A673 (cell line): Measurements from ENCODE around the gene PLSCR5. TPM values are rescaled to one million over a fixed set of nuclear protein-coding genes. Genes with fewer than 3 reads are reported as not detected.

ENCODE experiments used
- BruUV-seq: library from RNA; stranded (reverse); fragments of 400-500 nt; replicated peaks from 2 replicates; lab custom pipeline; 2021; lab: Mats Ljungman, UMichigan
- CTCF ChIA-PET: fragments of 300-600 bp; sonication (Branson Sonifier 250); formaldehyde crosslinking; loops from one replicate; lab custom pipeline; 2022; ENCODE audit warnings: antibody characterized with exemption; lab: Charles Lee
- POLR2A ChIA-PET: fragments of 300-600 bp; sonication (Branson Sonifier 250); formaldehyde crosslinking; loops from one replicate; lab custom pipeline; 2022; ENCODE audit warnings: antibody characterized with exemption; ENCODE audit not compliant: low non-redundant PET; lab: Charles Lee
- DNase-seq: peaks from one replicate; pipeline ENCODE4 v3.0.0-alpha.2; 2015; ENCODE audit warnings: low spot score
- H3K27ac ChIP-seq: fragments of 200-600 bp; sonication (generic); 2 replicates; pipeline ENCODE4 v1.5.1; 2016; ENCODE audit warnings: mixed run types, low read depth, mild to moderate bottlenecking, mixed read lengths, antibody characterized with exemption, low read length; ENCODE audit not compliant: poor library complexity, severe bottlenecking
- H3K27me3 ChIP-seq: fragments of 200-600 bp; sonication (generic); replicated peaks from 2 replicates; pipeline ENCODE4 v1.6.1; 2017; ENCODE audit warnings: mixed run types, low read depth, mild to moderate bottlenecking, mixed read lengths, antibody characterized with exemption, low read length; ENCODE audit not compliant: insufficient read depth, poor library complexity
- H3K36me3 ChIP-seq: fragments of 200-600 bp; sonication (generic); 2 replicates; pipeline ENCODE4 v1.6.1; 2016; ENCODE audit warnings: mixed run types, mild to moderate bottlenecking, mixed read lengths, antibody characterized with exemption, low read length; ENCODE audit not compliant: insufficient read depth, poor library complexity, severe bottlenecking
- H3K4me1 ChIP-seq: fragments of 200-600 bp; sonication (generic); 2 replicates; pipeline ENCODE4 v1.6.1; 2017; ENCODE audit warnings: mixed run types, mild to moderate bottlenecking, mixed read lengths, antibody characterized with exemption, low read length; ENCODE audit not compliant: insufficient read depth, poor library complexity, severe bottlenecking
- H3K4me3 ChIP-seq: fragments of 200-600 bp; sonication (generic); 2 replicates; pipeline ENCODE4 v1.5.1; 2016; ENCODE audit warnings: low read depth, mixed run types, mild to moderate bottlenecking, mixed read lengths, low read length; ENCODE audit not compliant: poor library complexity, severe bottlenecking
- H3K9me3 ChIP-seq: fragments of 200-600 bp; sonication (generic); 2 replicates; pipeline ENCODE4 v1.6.1; 2016; ENCODE audit warnings: mixed run types, low read depth, mild to moderate bottlenecking, mixed read lengths, antibody characterized with exemption, low read length; ENCODE audit not compliant: poor library complexity, severe bottlenecking
- EZH2 ChIP-seq: fragments of 200-600 bp; sonication (generic); IDR thresholded peaks from 2 replicates; pipeline ENCODE4 v1.6.1; 2017; ENCODE audit warnings: borderline replicate concordance, low read depth, mild to moderate bottlenecking, mixed read lengths, antibody characterized with exemption, low read length; ENCODE audit not compliant: poor library complexity, severe bottlenecking
- intact Hi-C: fragments of 100-400 bp; cut with micrococcal nuclease; formaldehyde crosslinking; loops from one replicate; pipeline ENCODE4 v1.10.0; 2022; ENCODE audit not compliant: unreplicated experiment
- total RNA-seq: library from RNA; stranded (reverse); gene quantifications from 2 replicates; pipeline ENCODE4 v1.2.3, GENCODE V29; 2021
- TF ChIP-seq, protein P1 (sequence below): fragments of 300-800, 200-600 bp; sonication (generic); conservative IDR thresholded peaks from 2 replicates; pipeline ENCODE4 v1.5.1; 2017; ENCODE audit warnings: low read depth, mild to moderate bottlenecking, antibody characterized with exemption, low read length, moderate library complexity, mixed read lengths

PLSCR5 gene
- total RNA-seq, 1 experiment from 2014 or later, result not detected

- DNase-seq, result no peak
- no peaks in the 10 kb centered on the region for H3K4me1 ChIP-seq
- no TSS peak for BruUV-seq
- intact Hi-C loops, result loop anchor here (10.0 kb wide), 1 partner anchor 520 kb away; no protein-coding TSS in a partner anchor
- H3K36me3 ChIP-seq, result no peaks in the 10 kb centered on the region
- H3K4me3 ChIP-seq, result no peak overlapping the region
- TF ChIP-seq, protein P1, sequence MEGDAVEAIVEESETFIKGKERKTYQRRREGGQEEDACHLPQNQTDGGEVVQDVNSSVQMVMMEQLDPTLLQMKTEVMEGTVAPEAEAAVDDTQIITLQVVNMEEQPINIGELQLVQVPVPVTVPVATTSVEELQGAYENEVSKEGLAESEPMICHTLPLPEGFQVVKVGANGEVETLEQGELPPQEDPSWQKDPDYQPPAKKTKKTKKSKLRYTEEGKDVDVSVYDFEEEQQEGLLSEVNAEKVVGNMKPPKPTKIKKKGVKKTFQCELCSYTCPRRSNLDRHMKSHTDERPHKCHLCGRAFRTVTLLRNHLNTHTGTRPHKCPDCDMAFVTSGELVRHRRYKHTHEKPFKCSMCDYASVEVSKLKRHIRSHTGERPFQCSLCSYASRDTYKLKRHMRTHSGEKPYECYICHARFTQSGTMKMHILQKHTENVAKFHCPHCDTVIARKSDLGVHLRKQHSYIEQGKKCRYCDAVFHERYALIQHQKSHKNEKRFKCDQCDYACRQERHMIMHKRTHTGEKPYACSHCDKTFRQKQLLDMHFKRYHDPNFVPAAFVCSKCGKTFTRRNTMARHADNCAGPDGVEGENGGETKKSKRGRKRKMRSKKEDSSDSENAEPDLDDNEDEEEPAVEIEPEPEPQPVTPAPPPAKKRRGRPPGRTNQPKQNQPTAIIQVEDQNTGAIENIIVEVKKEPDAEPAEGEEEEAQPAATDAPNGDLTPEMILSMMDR, result no peak
- no peak for TF ChIP-seq EZH2
- CTCF ChIA-PET, result no interaction called here
- POLR2A ChIA-PET, result no interaction called here
- H3K9me3 ChIP-seq, result no peaks in the 10 kb centered on the region
- no peaks in the 10 kb centered on the region for H3K27me3 ChIP-seq
- H3K27ac ChIP-seq, result no peak overlapping the region
Measured at GRCh38 chr3:146585156-146585555, 20.0 kb downstream of the PLSCR5 start.

- Histone ChIP-seq H3K4me1 (no peaks in the 10 kb centered on the region), H3K4me3 (no peak overlapping the region), H3K27me3 (no peaks in the 10 kb centered on the region), H3K9me3 (no peaks in the 10 kb centered on the region), H3K36me3 (no peaks in the 10 kb centered on the region), H3K27ac (no peak overlapping the region)
- intact Hi-C loops, result loop anchor here (10.0 kb wide), 1 partner anchor 517 kb away; no protein-coding TSS in a partner anchor
- no TSS peak for BruUV-seq
- ChIA-PET CTCF (no interaction called here), POLR2A (no interaction called here)
- TF ChIP-seq EZH2, result no peak
- TF ChIP-seq, protein P1, result no peak
- no peak for DNase-seq
Measured at GRCh38 chr3:146581951-146582467, 23.1 kb downstream of the PLSCR5 start.

DNA sequence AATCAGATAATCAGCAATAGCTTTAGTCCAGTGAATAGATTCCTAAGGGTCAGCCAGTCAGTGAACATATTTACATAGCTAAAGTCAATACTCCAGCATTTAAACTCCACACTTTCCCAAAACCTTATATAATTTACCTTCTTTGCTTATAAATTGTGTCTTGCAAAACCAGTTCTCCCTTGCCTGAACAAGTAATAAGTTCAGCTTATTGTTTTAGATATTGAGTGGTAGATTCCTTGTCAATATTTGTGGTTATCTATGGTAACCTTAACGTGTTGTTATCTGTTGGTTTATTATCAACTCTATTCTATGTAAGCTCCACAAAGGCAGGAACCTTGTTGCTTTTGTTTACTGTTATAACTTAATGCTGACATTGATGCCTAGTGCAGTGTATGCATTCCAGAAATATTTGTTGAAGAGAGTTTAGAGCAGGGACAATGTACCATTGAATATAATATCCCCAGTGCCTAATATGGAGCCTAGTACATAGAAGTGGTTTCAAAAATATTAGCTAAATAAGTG, 24.0 kb downstream of the PLSCR5 start:
- H3K4me1 ChIP-seq, result no peaks in the 10 kb centered on the region
- BruUV-seq, result no TSS peak
- no peaks in the 10 kb centered on the region for H3K9me3 ChIP-seq
- intact Hi-C loops, result loop anchor here (10.0 kb wide), 1 partner anchor 516 kb away; no protein-coding TSS in a partner anchor
- DNase-seq, result no peak
- H3K27ac ChIP-seq, result no peak overlapping the region
- no peak for TF ChIP-seq EZH2
- TF ChIP-seq, protein P1, result no peak
- POLR2A ChIA-PET, result no interaction called here
- H3K4me3 ChIP-seq, result no peak overlapping the region
- no peaks in the 10 kb centered on the region for H3K27me3 ChIP-seq
- CTCF ChIA-PET, result no interaction called here
- H3K36me3 ChIP-seq, result no peaks in the 10 kb centered on the region
